ENCODE measurements around the gene NUDT22. TPM values are rescaled to one million over a fixed set of nuclear protein-coding genes. Genes with fewer than 3 reads are reported as not detected.

The NUDT22 gene
- total RNA-seq, 2 experiments from 2014 or later: 66.0 to 69.2 TPM

DNA sequence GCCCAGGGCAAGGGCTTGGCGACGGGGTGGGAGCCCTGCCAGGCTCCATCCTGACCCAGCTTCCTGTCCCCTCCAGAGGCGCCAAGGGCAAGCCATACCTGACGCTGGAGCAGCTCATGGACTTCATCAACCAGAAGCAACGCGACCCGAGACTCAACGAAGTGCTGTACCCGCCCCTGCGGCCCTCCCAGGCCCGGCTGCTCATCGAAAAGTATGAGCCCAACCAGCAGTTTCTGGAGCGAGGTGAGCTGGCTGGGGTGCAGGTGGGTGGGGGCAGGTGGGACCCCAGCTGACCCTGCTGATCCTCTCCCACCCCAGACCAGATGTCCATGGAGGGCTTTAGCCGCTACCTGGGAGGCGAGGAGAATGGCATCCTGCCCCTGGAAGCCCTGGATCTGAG, 30.2 kb downstream of the NUDT22 start:
- Mint-ChIP-seq H3K36me3 (ENCODE audit: low read depth) (peaks cover 12% of the 10 kb centered on the region), H3K27ac (no peak overlapping the region), H3K27me3 (no peaks in the 10 kb centered on the region), H3K4me1 (ENCODE audit: low read depth) (peaks cover 18% of the 10 kb centered on the region), H3K4me3 (no peak overlapping the region), H3K9me3 (no peaks in the 10 kb centered on the region)
- ChIA-PET POLR2A (interaction anchor here (1.1 to 3.1 kb wide), 3 partner anchors 12 to 49 kb away, joined by 3 to 11 read pairs (median 3); partner anchors contain the start of gene FERMT3), CTCF (interaction anchor here (1.0 to 1.2 kb wide), 2 partner anchors 11 to 49 kb away, joined by 3 read pairs; partner anchors contain the start of gene ESRRA)
- TF ChIP-seq, protein P1, sequence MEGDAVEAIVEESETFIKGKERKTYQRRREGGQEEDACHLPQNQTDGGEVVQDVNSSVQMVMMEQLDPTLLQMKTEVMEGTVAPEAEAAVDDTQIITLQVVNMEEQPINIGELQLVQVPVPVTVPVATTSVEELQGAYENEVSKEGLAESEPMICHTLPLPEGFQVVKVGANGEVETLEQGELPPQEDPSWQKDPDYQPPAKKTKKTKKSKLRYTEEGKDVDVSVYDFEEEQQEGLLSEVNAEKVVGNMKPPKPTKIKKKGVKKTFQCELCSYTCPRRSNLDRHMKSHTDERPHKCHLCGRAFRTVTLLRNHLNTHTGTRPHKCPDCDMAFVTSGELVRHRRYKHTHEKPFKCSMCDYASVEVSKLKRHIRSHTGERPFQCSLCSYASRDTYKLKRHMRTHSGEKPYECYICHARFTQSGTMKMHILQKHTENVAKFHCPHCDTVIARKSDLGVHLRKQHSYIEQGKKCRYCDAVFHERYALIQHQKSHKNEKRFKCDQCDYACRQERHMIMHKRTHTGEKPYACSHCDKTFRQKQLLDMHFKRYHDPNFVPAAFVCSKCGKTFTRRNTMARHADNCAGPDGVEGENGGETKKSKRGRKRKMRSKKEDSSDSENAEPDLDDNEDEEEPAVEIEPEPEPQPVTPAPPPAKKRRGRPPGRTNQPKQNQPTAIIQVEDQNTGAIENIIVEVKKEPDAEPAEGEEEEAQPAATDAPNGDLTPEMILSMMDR (IDR thresholded peaks at IDR 0.05): no peak
- intact Hi-C loops (cut with micrococcal nuclease): no loop called here
- ATAC-seq: no peak
- no peak for DNase-seq

DNA sequence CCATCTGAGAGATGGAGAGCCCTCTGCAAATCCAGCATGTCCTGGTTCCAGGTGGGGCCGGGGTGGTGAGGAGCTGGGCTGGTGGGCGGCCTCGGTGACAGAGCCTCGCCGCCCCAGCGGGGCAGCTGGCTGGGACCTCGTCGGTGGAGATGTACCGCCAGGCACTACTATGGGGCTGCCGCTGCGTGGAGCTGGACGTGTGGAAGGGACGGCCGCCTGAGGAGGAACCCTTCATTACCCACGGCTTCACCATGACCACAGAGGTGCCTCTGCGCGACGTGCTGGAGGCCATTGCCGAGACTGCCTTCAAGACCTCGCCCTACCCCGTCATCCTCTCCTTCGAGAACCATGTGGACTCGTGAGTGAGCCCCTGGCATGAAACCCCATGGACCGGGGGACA, 32.3 kb downstream of the NUDT22 start:
- ChIA-PET CTCF (interaction anchor here (1.6 kb wide), 1 partner anchor 26 kb away, joined by 3 read pairs; the partner anchor contains the start of gene BAD), POLR2A (interaction anchor here (1.7 to 2.7 kb wide), 2 partner anchors 10 to 13 kb away, joined by 6 to 14 read pairs; no protein-coding TSS in a partner anchor)
- Mint-ChIP-seq H3K27ac (no peak overlapping the region), H3K4me1 (ENCODE audit: low read depth) (peaks cover 12% of the 10 kb centered on the region), H3K36me3 (ENCODE audit: low read depth) (peaks cover 14% of the 10 kb centered on the region), H3K4me3 (no peak overlapping the region), H3K9me3 (no peaks in the 10 kb centered on the region), H3K27me3 (no peaks in the 10 kb centered on the region)
- TF ChIP-seq, protein P1 (IDR thresholded peaks at IDR 0.05): no peak
- no peak for ATAC-seq
- DNase-seq: no peak
- intact Hi-C loops (cut with micrococcal nuclease): no loop called here

DNA sequence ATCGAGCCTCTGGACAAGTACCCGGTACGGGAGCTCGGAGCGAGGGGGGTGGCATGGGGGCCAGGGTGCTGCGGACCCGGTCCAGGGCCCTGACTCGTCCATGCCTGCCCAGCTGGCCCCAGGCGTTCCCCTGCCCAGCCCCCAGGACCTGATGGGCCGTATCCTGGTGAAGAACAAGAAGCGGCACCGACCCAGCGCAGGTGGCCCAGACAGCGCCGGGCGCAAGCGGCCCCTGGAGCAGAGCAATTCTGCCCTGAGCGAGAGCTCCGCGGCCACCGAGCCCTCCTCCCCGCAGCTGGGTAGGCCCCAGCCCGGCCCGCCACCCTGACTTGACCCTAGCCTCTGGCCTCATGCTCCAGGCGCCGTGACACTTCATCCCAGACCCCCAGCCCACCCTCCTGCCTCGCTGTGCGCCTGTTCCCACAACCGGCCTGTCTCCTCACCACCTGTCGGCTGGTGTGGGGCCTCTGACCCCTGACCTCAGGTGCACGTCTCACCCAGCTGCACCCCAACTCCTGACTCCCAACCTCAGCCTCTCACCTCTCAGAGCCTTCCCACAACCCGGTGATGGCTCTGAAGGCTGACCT, 33.0 kb downstream of the NUDT22 start:
- no peak overlapping the region for H3K27ac Mint-ChIP-seq
- no peaks in the 10 kb centered on the region for H3K27me3 Mint-ChIP-seq
- H3K4me1 Mint-ChIP-seq (ENCODE audit: low read depth): peaks cover 12% of the 10 kb centered on the region
- ChIA-PET POLR2A (interaction anchor here (0.6 to 2.7 kb wide), 3 partner anchors 9 to 73 kb away, joined by 4 to 14 read pairs (median 6); partner anchors contain the start of gene STIP1), CTCF (interaction anchor here (1.6 kb wide), 1 partner anchor 25 kb away, joined by 3 read pairs; the partner anchor contains the start of gene BAD)
- DNase-seq: no peak
- ATAC-seq: peak; percentile 11
- TF ChIP-seq, protein P1 (IDR thresholded peaks at IDR 0.05): no peak
- no peaks in the 10 kb centered on the region for H3K9me3 Mint-ChIP-seq
- H3K4me3 Mint-ChIP-seq: no peak overlapping the region
- intact Hi-C loops (cut with micrococcal nuclease): no loop called here
- peaks cover 14% of the 10 kb centered on the region for H3K36me3 Mint-ChIP-seq (ENCODE audit: low read depth)

DNA sequence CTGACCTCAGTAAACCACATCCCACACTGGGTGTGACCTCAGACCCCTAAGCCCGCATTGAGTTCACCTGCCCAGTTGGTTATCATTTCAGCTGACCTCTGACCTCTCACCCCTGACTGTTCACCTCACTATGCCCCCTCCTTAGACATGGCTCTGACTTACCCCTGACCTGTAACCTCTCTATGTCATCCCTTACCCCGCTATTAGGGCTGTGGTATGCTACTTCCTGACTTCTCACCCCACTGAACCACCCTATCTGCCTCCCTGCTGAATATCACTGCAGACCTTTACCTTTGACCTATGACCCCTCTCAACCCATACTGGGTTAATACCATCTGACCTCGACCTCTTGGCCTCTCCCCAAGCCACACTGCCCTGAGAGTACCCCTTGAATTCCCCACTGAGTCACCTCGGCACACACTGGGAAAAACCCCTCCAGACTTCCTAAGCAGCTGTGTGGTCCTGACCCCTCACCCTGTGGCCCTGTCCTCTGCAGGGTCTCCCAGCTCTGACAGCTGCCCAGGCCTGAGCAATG, 33.5 kb downstream of the NUDT22 start:
- Mint-ChIP-seq H3K36me3 (ENCODE audit: low read depth) (peaks cover 14% of the 10 kb centered on the region), H3K4me1 (ENCODE audit: low read depth) (peaks cover 12% of the 10 kb centered on the region), H3K9me3 (no peaks in the 10 kb centered on the region), H3K4me3 (no peak overlapping the region), H3K27me3 (no peaks in the 10 kb centered on the region), H3K27ac (peak overlapping the region; percentile 32)
- ChIA-PET POLR2A (interaction anchor here (0.6 to 2.7 kb wide), 3 partner anchors 9 to 74 kb away, joined by 4 to 14 read pairs (median 6); partner anchors contain the start of gene STIP1), CTCF (interaction anchor here (1.6 kb wide), 1 partner anchor 24 kb away, joined by 3 read pairs; the partner anchor contains the start of gene BAD)
- TF ChIP-seq, protein P1 (IDR thresholded peaks at IDR 0.05): no peak
- intact Hi-C loops (cut with micrococcal nuclease): no loop called here
- ATAC-seq (peak; percentile 40), DNase-seq (no peak)
